GM19438 (cell line): ENCODE measurements around the gene CD74.

Experiments used
- ATAC-seq: cut with Tn5 transposase; IDR thresholded peaks from one replicate; pipeline ENCODE4 v1.9.1; 2021; ENCODE audit warnings: low read depth; ENCODE audit not compliant: unreplicated experiment

Gene CD74

DNA sequence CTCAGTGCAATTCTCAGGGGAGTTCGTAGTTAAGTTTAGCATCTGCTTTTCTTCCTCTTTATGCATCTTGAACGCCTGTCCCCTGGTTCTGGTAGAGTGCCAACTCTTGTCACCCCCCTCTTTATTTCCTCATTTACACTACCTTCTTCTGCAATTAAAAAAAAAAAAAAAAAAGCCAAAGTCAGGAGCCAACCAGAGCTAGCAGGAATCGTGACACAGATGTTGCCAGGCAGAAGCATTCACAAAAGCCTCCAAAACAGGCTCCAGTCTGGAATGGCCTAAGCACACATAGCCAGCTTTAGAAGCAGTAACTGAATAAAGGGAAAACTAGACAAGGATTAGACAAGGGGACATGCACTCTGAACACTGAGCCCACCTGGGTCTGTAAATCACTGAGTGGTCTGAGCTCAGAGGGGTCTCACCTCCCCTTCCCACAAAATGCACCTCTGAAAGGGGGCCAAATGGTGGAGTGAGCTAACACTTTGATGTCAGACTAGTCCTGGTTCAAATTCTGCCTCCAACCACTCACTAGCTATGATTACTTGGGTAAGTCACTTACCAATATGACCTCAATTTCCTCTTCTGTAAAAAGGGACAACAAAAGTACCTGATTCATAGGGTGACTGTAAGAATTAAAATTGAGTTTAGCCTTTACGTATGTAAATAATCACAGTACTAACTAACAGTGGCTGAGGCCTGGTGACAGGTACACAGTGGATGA is 2.0 kb downstream of the CD74 start:
- no peak for ATAC-seq

DNA sequence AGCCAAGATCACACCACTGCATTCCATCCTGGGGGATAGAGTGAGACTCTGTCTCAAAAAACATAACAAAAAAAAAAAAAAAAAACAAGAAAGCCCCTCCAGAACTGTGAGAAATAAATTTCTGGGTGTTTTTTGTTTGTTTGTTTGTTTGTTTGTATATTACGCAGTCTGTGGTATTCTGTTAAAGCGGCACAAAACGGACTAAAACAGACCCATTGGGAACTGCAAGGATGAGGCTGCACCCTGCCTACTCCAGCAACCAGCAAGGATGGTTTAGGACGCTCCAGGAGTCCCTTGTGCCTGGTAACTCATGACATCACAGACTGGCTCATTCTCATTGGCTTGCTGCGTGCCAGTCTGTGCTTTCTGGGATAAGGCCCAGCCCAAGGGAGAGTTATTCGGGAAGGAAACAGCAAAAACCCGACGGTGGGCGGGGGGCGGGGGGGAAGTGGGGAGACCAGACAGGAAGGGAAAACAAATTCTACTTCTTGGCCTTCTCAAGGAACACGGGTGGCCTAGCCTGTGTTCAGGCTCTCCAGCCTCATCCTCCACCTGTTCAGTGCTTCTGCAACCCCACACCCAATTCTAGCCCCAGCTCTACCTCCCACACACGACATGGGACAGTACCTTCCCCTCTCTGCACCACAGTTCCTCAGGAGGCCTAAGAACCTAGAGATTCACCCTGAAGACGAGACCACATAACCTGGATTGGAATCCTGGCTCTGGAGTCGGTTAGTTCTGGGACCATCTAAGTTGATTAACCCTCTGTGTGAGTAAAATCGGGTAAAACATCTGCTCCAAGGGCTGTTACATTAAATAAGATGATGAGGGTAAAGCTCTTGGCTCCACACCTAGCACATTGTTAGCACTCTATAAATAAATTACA is 2.8 kb downstream of the CD74 start:
- ATAC-seq = peak; percentile 25

DNA sequence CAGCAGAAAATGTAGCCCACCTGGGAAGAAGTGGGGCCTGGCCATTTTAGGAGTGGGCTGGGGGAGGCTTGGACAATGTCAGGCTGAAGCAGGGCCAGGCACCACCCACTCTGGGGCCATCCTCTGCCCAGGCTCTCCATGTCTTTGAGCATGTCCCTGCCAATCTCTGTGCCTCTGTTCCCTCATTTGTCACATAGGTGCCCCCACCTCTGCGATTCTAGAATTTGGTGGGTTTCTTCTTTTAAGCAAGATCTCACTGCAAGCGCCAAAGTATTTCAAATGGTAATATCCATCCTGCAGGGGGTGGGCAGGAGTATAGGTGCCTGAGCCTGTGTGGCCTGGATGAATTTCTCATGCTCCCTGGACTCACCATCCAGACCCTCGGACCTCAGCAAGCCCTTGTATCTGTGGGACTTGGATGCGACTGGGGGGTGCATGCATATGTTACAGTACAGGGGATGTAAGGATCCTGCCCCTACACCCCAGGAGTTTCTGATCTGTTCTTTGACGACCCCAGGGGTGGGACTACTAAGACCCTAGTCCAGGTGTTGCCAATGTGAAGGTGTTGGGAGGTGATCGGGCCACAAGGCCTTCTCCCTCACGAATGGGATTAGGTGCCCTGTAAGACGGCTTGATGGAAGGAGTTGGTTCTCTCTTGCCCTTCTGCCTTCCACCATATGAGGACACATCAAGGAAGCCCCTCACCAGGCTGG is 4.3 kb downstream of the CD74 start:
- no peak for ATAC-seq

DNA sequence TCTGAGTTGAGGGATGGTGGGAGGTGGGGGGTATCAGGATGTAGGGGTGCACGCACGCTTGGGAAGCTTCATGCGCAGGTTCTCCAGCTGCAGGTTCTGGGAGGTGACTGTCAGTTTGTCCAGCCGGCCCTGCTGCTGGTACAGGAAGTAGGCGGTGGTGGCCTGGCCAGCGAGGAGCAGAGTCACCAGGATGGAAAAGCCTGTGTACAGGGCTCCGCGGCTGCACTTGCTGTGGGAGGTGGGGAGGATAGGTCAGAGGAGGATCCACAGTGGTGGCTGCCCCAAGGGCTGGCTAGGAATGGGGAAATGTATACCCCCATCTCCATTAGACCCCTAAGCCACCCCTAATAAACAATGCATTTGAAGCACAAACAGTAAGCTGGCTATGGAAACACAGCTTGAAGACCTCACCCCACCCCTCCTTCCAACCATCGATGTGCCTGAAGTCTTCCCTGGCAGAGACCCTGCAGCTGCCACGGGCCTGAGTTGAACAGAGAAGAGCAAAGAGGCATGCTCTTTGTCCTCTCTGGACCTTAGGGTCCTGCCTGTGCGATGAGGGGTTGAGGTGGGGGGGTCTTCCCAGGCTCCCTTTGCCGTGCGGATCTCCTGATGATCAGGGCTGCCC is 5.5 kb downstream of the CD74 start:
- ATAC-seq = no peak

DNA sequence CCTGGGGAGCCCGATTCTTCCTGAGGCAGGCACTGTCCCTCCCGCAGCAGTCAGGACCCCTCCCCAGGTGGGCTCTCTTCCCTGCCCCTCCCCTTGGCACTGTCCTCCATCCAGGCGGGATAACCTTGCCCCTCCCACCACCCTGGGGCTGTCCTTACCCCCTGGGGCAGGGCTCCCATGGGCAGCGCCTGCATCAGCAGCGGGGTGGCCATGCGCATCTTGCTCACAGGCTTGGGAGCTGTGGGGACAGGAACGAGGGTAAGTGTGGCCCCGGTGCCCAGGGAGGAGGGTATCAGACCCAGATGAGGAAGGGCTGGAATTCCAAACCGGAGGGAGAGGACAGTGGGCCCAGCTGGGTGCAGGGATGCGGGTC is 6.0 kb downstream of the CD74 start:
- no peak for ATAC-seq

DNA sequence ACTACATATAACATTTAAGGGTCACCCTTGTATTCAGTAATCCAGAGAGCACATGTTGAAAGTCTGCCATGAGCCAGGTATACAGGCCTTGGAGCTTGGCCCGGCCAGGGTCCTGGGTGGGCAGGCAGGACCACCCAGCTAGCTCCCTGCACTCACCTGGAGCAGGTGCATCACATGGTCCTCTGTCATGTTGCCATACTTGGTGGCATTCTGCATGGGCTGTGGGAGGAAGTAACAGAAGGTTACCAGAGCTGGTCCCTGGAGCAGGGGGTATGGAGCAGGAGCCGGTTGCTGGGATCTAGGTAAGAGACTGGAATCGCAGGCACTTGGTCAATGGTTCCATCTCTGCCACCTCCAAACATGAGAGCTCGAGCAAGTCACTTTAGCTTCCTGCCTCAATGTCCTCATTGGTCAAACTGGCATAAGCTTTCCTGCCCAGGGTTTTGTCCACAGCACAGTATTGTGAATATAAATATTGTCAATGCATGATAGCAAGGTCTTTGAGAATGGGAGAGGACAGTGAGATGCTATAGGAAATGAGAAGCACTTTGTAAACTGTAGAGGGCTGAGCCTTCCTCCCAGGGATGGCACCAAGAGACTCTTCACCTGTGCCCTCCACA is 6.5 kb downstream of the CD74 start:
- ATAC-seq = no peak

DNA sequence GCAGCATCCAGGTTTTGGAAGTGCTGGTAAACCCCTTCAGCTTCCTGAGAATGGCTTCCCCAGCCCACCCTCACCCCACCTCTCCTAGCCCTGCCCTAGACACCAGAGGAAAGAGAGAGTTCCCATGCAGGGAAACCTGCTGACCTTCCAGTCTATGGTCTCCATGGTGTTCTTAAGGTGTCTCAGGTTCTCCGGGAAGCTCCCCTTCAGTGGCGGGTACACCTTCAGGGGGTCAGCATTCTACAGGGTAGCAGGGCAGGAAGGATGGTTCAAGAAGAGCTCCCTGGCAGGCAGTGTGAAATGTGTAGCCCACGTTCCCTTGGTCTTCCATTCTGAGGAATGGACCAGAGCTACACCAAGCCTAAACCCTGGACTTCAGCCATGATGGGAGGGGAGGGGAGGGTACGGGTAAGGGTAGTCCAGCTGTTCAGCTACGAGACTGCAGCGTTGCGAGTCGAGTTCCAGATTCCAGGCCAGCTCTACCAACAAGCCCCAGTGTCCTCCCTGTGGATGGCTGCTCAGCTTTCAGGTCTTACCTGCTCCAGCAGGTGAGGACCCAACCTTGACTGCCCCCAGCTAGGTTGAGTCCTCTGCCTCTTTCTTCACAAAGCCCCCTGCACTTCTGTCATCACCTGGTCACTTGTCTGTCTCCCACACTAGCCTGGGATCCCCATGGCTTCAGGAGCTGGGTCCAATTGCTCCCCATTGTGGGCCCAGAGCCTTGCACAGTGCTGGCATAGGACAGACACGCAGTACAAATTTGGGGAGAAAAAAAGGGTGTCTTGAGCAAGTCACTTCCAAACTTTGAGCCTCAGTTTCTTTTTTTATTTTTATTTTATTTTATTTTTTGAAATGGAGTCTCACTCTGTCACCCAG is 7.5 kb downstream of the CD74 start:
- no peak for ATAC-seq

DNA sequence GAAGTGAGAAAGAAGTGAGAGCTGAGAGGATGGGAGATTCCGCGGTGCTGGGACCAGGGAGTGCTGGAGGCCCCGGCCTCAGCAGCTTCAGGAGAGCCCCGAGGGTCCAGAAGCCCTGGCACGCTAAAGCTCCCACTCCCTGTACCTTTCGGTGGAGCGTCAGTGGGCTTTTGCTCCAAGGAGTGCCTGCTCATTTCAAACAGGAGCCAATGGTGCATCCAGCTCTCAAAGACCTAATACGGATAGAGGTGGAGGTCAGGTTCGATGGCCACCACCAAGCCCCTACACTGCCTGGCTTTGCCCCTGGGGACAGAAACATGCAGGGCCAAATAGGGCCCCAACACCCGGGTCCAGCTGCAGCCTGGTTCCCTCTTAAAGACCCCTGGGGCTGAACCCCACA is 8.2 kb downstream of the CD74 start:
- no peak for ATAC-seq

DNA sequence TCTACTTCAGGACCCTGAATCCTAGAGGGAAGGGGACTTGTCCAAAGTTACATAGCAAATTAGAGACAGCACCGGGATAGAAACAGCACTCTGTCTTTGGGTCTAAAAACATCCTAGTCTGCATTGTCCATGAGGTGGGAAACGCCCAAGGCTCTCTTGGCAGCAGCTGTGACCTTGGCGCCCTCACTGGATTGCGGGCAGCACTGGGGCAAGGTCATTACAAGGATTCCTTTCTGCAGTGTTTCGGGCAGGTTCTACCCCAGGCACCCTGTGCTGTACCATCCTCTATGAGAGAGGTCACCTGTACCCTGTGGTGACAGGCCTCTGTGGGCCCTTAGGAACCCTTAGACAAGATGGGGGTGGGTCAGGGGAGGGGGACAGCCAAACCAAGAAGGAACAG is 8.6 kb downstream of the CD74 start:
- no peak for ATAC-seq

DNA sequence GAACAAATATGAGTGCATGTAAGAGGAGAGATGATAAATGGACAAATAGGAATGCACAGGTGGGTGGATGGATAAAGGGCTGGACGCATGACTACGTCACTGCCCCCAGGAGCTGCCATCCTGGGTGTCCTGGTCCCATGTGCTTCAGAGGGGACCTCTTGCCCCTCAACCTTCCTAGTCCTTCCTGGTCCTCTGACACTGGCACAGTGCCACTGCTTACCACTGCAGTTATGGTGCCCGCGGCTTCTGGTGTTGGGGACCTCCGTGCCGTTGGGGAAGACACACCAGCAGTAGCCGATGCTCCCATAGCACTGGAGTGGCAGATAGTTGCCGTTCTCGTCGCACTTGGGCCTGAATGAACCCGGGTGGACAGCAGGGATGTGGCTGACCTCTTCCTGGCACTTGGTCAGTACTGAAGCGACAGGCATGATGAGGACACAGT is 9.8 kb downstream of the CD74 start:
- ATAC-seq = no peak

DNA sequence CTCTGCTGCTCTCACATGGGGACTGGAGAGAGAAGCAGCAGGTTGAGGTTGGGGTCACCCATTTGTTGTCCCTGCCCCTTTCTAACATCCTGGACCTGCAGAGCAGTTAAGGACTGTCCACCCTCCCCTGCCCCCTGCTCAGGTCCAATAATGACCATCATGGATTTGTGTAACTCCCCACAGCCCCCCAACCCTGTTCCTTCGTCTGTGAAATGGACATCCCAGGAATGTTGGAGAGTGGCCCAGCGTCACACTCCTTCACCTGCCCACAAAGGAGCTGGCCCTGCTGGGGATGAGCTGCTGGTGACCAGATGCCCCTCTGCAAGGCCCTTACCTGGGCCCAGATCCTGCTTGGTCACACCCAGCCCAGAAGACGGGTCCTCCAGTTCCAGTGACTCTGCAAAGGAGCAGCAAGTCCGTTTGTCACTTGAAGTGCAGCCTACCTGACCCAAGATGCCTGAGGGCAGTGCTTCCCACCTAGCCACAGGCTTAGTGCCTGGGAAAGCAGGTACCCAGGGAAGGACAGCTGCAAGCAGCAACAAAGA is 10.4 kb downstream of the CD74 start:
- no peak for ATAC-seq

DNA sequence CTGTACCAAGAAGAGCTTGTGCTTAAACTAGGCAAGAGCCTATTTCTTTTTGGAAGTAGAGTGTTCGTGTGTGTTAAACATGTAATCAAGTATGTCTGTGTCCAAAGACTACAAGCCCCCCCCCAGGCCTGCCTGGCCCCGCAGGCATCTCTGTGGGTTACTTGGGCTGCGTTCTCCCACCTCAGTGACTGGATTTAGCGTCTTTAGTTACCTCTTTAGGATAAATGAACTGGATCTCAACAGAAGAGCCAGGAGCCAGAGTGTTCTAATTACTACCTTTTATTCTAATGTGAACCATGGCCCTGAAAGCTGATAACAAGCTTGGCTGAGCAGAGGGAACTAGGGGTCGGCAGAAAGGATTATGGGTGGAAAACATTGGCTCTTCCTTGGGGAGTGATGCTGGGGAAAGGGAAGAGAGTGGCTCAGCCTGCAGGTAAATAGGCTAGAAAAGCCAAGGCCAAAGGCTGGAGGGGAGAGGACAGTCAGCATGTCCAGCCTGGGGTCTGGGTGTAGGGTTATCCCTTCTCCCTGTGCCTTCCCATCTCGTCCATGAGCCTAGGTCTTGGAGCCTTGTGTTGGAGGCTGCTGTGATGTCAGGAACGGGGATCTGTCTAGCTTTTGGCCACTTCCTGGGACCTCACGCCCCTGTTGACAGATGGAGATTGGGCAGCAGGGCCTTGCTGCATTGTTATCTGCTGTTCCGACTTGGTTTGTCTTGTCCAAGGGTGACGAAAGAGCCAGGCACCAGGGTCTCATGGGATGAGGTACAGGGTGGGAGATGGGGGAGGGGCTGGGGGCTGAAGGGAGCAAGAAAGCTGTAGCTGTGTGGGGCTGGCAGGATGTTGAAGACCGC is 11.1 kb downstream of the CD74 start:
- no peak for ATAC-seq

DNA sequence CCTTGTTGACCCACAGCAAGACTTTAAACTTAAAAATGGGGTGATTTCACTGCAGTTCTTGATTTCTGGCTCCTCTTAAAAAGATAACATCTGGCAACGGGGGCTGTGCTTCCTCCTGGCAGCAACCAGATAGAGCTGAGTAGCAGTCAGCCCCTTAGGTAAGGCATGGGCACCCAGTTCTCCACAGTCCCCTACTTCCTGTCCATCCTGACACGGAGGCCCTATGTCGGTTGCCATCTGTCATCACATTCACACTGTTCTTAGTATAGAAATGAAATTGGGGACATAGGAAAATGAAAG is 11.7 kb downstream of the CD74 start:
- no peak for ATAC-seq

DNA sequence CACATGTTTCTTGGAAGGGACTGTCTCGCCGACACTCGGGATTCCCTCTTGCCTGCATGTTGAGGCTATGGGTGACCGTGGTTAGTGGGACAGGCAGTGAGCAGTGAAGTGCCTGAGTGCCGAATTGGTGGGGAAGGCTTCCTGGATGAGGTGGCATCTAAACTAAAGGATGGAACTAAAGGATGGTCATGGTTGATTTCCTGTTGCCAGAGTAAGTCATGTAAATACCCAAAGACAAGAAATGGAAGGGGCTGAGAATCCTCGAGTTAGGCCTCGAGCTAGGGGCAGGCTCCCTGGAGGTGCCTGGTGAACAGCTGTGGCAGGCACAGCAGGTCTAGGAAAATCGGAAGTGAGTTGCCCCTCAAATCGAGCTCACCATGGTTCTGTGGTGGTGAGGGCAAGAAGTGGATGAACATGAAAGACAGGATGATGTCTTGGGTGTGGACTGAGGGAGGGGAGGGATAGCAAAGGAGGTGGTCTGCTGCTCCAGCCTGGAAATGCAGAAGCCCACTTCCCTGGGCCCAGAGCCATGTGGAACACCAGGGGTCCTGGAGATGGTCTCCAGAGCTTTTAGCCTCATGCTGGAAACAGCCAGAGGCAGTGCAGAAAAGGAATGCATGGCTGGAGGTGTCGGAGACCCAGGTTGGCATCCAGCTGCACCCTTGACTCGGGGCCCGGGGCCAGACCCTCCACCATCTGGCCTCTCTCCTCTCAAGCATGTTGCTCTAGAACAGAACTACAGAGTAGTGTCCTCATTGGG is 12.2 kb downstream of the CD74 start:
- no peak for ATAC-seq

DNA sequence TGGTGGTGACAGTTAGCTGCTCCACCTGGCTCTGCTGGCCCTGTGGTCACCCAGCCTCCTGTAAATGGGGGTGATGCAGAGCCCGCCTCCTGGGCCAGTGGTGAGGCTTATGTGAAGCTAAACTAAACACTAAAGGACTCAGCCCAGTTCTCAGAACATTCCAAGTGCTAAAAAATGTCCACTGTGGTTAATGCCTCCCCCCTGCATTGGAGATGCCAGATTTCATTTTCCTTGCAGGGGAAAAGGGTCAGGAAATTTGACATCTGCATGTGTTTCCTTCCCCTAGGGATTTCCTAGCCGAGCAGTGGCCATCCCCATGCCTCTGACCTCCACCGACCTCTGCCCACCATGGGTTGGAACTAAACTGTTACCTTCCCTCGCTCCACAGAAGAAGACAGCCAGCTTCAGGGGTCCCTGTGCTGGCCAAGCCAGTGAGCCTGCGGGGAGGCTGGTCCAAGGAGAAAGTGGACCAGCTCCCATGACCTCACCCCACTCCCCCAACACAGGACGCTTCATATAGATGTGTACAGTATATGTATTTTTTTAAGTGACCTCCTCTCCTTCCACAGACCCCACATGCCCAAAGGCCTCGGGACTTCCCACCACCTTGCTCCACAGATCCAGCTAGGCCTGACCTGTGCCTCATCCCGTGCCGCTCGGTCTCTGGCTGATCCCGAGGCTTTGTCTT is 13.0 kb downstream of the CD74 start:
- ATAC-seq = no peak

DNA sequence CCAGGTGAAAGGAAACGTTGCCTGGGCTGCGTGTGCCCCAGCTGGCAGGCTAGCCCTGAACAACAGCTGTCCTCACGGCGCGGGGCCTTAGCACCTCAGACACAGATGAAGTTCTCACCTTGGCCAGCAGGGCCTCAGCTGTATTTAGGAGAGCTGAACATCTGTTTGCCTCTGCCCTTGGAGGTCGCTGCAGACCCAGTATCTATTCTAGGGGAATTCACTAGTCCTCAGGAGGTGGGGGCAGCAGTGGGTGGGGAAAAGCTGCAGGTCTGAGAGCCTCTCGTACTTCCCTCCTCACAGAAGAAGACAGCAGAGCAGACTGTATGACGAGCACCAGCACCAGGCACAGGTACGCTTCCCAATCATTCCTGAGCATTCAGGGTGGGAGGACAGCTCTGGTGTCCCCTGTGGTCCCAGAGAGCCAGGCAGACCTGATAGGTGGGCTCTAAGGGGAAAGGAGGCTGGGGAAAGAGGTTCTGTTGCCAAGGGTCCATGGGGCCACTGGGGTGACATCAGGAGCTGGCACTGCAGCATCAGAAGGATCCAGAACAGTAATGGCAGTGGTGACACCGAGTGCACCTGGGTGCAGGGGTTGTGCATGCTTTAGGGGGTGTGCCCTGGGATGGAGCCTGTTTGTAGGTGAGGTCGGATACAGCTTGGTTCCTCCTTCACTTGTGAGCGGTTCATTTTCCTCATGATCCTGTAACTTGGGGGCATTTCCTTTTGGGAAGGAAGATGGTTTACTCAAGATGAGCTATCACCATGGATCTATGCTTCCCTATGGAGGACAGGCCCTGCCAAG is 13.8 kb downstream of the CD74 start:
- ATAC-seq = peak; percentile 47
